D341Med (cell line): ENCODE data around the gene PLD3.
"Not testable (repeated sequence)": the region's sequence is repeated elsewhere in the genome, so short reads cannot be mapped to it uniquely, and the experiment has no call there.

Source experiments
- DNase-seq: peaks from one replicate; pipeline ENCODE4 v3.0.0; 2012; ENCODE audit warnings: low spot score

PLD3 gene

GRCh38 chr19:40365613-40366401 lies 17.3 kb downstream of the PLD3 start:
- no peak for DNase-seq

- DNase-seq, result no peak
Measured at GRCh38 chr19:40366697-40367561, 18.4 kb downstream of the PLD3 start.

- no peak for DNase-seq
Measured at GRCh38 chr19:40367577-40368434, 19.3 kb downstream of the PLD3 start.

- DNase-seq, result peak; percentile 43
Measured at GRCh38 chr19:40369797-40370196, 21.3 kb downstream of the PLD3 start.

- DNase-seq, result not testable (repeated sequence)
Measured at GRCh38 chr19:40370253-40370652, 21.8 kb downstream of the PLD3 start.

GRCh38 chr19:40370997-40371801 lies 22.7 kb downstream of the PLD3 start:
- no peak for DNase-seq

GRCh38 chr19:40371802-40372122 lies 23.3 kb downstream of the PLD3 start:
- DNase-seq, result no peak

- no peak for DNase-seq
Measured at GRCh38 chr19:40374084-40374483, 25.6 kb downstream of the PLD3 start.

- no peak for DNase-seq
Measured at GRCh38 chr19:40376286-40376862, 27.9 kb downstream of the PLD3 start.

- DNase-seq, result peak; percentile 28
Measured at GRCh38 chr19:40377876-40378385, 29.4 kb downstream of the PLD3 start.

GRCh38 chr19:40378509-40378908 lies 30.0 kb downstream of the PLD3 start:
- DNase-seq, result no peak

GRCh38 chr19:40379446-40380198 lies 31.1 kb downstream of the PLD3 start:
- no peak for DNase-seq

GRCh38 chr19:40380199-40381037 lies 31.9 kb downstream of the PLD3 start:
- peak; percentile 30 for DNase-seq

- DNase-seq, result peak; percentile 30
Measured at GRCh38 chr19:40381321-40381720, 32.8 kb downstream of the PLD3 start.

GRCh38 chr19:40383668-40384248 lies 35.3 kb downstream of the PLD3 start:
- DNase-seq, result no peak

- no peak for DNase-seq
Measured at GRCh38 chr19:40387155-40387554, 38.7 kb downstream of the PLD3 start.

GRCh38 chr19:40388481-40388880 lies 40.0 kb downstream of the PLD3 start:
- DNase-seq, result no peak

GRCh38 chr19:40389404-40390083 lies 41.0 kb downstream of the PLD3 start:
- DNase-seq, result no peak
